Measurements from ENCODE around the gene CIB4. TPM values are rescaled to one million over a fixed set of nuclear protein-coding genes. Genes with fewer than 3 reads are reported as not detected.

Gene CIB4
- total RNA-seq, 1 donor from 2014 or later: not detected

- DNase-seq (ENCODE audit: low read depth): no peak
- H3K27me3 ChIP-seq (ENCODE audit: control insufficient read depth, insufficient read depth, low read length): peaks cover 54% of the 10 kb centered on the region
- TF ChIP-seq, protein P1, sequence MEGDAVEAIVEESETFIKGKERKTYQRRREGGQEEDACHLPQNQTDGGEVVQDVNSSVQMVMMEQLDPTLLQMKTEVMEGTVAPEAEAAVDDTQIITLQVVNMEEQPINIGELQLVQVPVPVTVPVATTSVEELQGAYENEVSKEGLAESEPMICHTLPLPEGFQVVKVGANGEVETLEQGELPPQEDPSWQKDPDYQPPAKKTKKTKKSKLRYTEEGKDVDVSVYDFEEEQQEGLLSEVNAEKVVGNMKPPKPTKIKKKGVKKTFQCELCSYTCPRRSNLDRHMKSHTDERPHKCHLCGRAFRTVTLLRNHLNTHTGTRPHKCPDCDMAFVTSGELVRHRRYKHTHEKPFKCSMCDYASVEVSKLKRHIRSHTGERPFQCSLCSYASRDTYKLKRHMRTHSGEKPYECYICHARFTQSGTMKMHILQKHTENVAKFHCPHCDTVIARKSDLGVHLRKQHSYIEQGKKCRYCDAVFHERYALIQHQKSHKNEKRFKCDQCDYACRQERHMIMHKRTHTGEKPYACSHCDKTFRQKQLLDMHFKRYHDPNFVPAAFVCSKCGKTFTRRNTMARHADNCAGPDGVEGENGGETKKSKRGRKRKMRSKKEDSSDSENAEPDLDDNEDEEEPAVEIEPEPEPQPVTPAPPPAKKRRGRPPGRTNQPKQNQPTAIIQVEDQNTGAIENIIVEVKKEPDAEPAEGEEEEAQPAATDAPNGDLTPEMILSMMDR (IDR thresholded peaks at IDR 0.05; ENCODE audit: insufficient read depth, low read length, poor library complexity, severe bottlenecking): no peak
These were observed 52.6 kb downstream of the CIB4 start for GRCh38 chr2:26588576-26588975.

GRCh38 chr2:26587994-26588393 is 53.2 kb downstream of the CIB4 start:
- Histone ChIP-seq H3K36me3 (ENCODE audit: control insufficient read depth, insufficient read depth, low read length) (no peaks in the 10 kb centered on the region), H3K27me3 (ENCODE audit: control insufficient read depth, insufficient read depth, low read length) (peaks cover 59% of the 10 kb centered on the region), H3K4me3 (ENCODE audit: low read depth, low read length) (no peak overlapping the region)
- TF ChIP-seq, protein P1 (IDR thresholded peaks at IDR 0.05; ENCODE audit: insufficient read depth, low read length, poor library complexity, severe bottlenecking): no peak
- DNase-seq (ENCODE audit: low read depth): no peak

More at GRCh38 chr2:26588576-26588975, 52.6 kb downstream of the CIB4 start:
- no peak overlapping the region for H3K4me3 ChIP-seq (ENCODE audit: low read depth, low read length)
- no peaks in the 10 kb centered on the region for H3K36me3 ChIP-seq (ENCODE audit: control insufficient read depth, insufficient read depth, low read length)

DNA sequence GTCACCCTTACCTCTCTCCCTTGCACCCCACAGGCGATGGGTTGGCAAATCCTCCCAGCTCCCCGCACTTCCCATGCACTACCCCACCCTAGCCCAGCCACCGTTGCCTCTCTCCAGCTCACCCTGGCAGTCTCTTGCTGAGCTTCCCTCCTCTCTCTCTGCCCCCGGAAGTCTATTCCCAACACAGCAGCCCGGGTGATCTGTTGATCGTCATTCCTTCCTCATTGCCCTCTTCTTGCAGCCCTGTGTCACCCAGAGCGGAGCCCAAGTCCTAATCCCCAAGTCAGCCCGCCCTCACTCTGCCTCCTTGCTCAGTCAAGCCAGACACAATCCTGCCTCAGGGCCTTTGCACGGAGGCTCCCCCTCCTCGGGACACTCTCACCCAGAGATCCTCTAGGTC is 55.2 kb downstream of the CIB4 start:
- DNase-seq (ENCODE audit: low read depth): no peak
- TF ChIP-seq, protein P1 (IDR thresholded peaks at IDR 0.05; ENCODE audit: insufficient read depth, low read length, poor library complexity, severe bottlenecking): no peak
- H3K27me3 ChIP-seq (ENCODE audit: control insufficient read depth, insufficient read depth, low read length): peaks cover 54% of the 10 kb centered on the region
- no peak overlapping the region for H3K4me3 ChIP-seq (ENCODE audit: low read depth, low read length)
- no peaks in the 10 kb centered on the region for H3K36me3 ChIP-seq (ENCODE audit: control insufficient read depth, insufficient read depth, low read length)

DNA sequence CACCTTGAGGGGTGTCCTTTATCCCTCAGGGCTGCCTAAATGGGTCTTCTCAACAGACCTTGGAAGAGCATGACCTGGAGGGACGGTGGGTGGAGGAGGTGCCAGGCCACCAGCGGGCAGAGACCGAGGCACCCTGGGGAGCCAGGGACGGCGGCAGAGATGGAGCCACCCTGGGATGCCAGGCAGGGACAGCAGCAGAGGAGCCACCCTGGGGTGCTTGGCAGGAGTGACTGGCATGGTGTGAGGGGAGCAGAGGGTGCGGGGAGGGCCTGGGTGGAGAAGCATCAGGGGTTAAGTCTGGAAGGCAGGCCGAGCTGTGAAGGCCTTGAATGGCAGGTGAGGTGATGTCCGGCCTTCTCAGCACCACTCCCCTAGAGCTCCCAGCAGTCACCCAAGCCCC is 56.1 kb downstream of the CIB4 start:
- no peak for DNase-seq (ENCODE audit: low read depth)
- no peak overlapping the region for H3K4me3 ChIP-seq (ENCODE audit: low read depth, low read length)
- TF ChIP-seq, protein P1 (IDR thresholded peaks at IDR 0.05; ENCODE audit: insufficient read depth, low read length, poor library complexity, severe bottlenecking): no peak
- peaks cover 51% of the 10 kb centered on the region for H3K27me3 ChIP-seq (ENCODE audit: control insufficient read depth, insufficient read depth, low read length)
- H3K36me3 ChIP-seq (ENCODE audit: control insufficient read depth, insufficient read depth, low read length): no peaks in the 10 kb centered on the region

DNA sequence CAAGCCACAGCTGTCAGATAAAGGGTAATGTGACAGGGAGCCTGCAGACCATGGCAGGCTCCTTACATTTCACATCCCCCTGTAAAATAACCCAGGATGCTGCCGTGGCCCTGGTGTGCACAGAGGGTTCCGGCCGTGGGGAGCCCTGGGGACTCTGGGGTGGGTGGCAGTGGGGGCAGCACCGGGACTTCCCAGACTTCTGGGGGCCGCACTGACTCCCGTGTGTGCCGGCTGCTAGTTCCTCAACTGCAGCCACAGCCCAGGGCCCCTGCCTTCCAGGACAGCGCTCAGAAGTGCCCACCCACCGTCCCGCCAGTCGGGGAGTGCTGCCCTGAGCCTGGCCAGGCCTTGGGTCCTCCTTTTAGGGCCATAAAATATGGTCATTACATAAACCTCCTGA is 56.5 kb downstream of the CIB4 start:
- Histone ChIP-seq H3K36me3 (ENCODE audit: control insufficient read depth, insufficient read depth, low read length) (no peaks in the 10 kb centered on the region), H3K4me3 (ENCODE audit: low read depth, low read length) (no peak overlapping the region), H3K27me3 (ENCODE audit: control insufficient read depth, insufficient read depth, low read length) (peaks cover 50% of the 10 kb centered on the region)
- no peak for DNase-seq (ENCODE audit: low read depth)
- TF ChIP-seq, protein P1 (IDR thresholded peaks at IDR 0.05; ENCODE audit: insufficient read depth, low read length, poor library complexity, severe bottlenecking): no peak

DNA sequence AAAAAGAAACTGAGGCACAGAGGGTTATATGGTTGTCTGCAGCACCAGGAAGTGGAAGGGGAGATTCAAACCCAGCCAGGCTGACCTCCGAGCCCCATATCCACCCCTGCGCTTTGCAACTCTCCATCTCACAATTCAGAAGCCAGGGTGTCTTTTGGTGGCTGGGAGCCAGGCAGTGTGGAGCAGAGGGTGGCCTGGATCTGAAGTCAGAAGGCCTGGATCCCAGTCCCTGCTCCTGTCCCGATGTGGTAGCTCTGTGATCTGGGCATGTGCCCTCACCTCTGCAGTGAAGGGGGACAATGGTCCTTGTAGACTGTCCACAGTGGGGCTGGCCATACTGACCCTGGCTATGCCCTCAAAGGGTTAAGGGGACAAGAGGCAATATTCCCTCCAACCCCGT is 57.0 kb downstream of the CIB4 start:
- H3K27me3 ChIP-seq (ENCODE audit: control insufficient read depth, insufficient read depth, low read length): peaks cover 53% of the 10 kb centered on the region
- no peak overlapping the region for H3K4me3 ChIP-seq (ENCODE audit: low read depth, low read length)
- no peak for DNase-seq (ENCODE audit: low read depth)
- no peaks in the 10 kb centered on the region for H3K36me3 ChIP-seq (ENCODE audit: control insufficient read depth, insufficient read depth, low read length)
- TF ChIP-seq, protein P1 (IDR thresholded peaks at IDR 0.05; ENCODE audit: insufficient read depth, low read length, poor library complexity, severe bottlenecking): no peak
